ENCODE data around the gene KYAT1.

KYAT1 gene

GRCh38 chr9:128820665-128821583 lies 60.8 kb downstream of the KYAT1 start:
- H3K4me3 ChIP-seq (ENCODE audit: low read depth in 1 of 2, low read length in 2 of 2) = no peak overlapping the region
- no peak overlapping the region for H3K9ac ChIP-seq (ENCODE audit: low read depth in 1 of 2, low read length in 2 of 2)
- H3K27me3 ChIP-seq (ENCODE audit: control insufficient read depth in 1 of 2, insufficient read depth in 2 of 2, low read length in 2 of 2) = no peaks in the 10 kb centered on the region
- no peaks in the 10 kb centered on the region for H3K9me3 ChIP-seq (ENCODE audit: control insufficient read depth in 1 of 2, low read length in 2 of 2)
- no peak overlapping the region for H3K27ac ChIP-seq (ENCODE audit: low read depth, low read length)
- peaks cover 24 to 47% of the 10 kb centered on the region in 2 donors for H3K36me3 ChIP-seq (ENCODE audit: control insufficient read depth in 1 of 2, insufficient read depth in 2 of 2, low read length in 2 of 2)
- peaks cover 11 to 17% of the 10 kb centered on the region in 2 donors for H3K4me1 ChIP-seq (ENCODE audit: control insufficient read depth in 1 of 2, insufficient read depth in 2 of 2, low read length in 2 of 2)

- no peak overlapping the region for H3K27ac ChIP-seq (ENCODE audit: low read depth, low read length)
- H3K9me3 ChIP-seq (ENCODE audit: control insufficient read depth in 1 of 2, low read length in 2 of 2) = no peaks in the 10 kb centered on the region
- no peaks in the 10 kb centered on the region for H3K27me3 ChIP-seq (ENCODE audit: control insufficient read depth in 1 of 2, insufficient read depth in 2 of 2, low read length in 2 of 2)
- peaks cover 19 to 41% of the 10 kb centered on the region in 2 donors for H3K36me3 ChIP-seq (ENCODE audit: control insufficient read depth in 1 of 2, insufficient read depth in 2 of 2, low read length in 2 of 2)
- peak overlapping the region in 1 of 2 donors; percentile 7 for H3K9ac ChIP-seq (ENCODE audit: low read depth in 1 of 2, low read length in 2 of 2)
- peaks cover 11 to 17% of the 10 kb centered on the region in 2 donors for H3K4me1 ChIP-seq (ENCODE audit: control insufficient read depth in 1 of 2, insufficient read depth in 2 of 2, low read length in 2 of 2)
- peak overlapping the region; percentile 20 to 79 for H3K4me3 ChIP-seq (ENCODE audit: low read depth in 1 of 2, low read length in 2 of 2)
Measured at GRCh38 chr9:128819716-128820664, 61.8 kb downstream of the KYAT1 start.

GRCh38 chr9:128818839-128819715 lies 62.7 kb downstream of the KYAT1 start:
- no peaks in the 10 kb centered on the region for H3K9me3 ChIP-seq (ENCODE audit: control insufficient read depth in 1 of 2, low read length in 2 of 2)

GRCh38 chr9:128818099-128818838 lies 63.5 kb downstream of the KYAT1 start, which contains the start of gene ENDOG:
ENDOG (plus strand) TSS chr9:128818500; CDS start chr9:128818685, 185 bp downstream.
- Histone ChIP-seq H3K27me3 (ENCODE audit: control insufficient read depth in 1 of 2, insufficient read depth in 2 of 2, low read length in 2 of 2) (no peaks in the 10 kb centered on the region), H3K36me3 (ENCODE audit: control insufficient read depth in 1 of 2, insufficient read depth in 2 of 2, low read length in 2 of 2) (peaks cover 19 to 24% of the 10 kb centered on the region in 2 donors), H3K9ac (ENCODE audit: low read depth in 1 of 2, low read length in 2 of 2) (peak within 1 kb of the TSS; percentile 25 to 82), H3K4me3 (ENCODE audit: low read depth in 1 of 2, low read length in 2 of 2) (peak within 1 kb of the TSS; percentile 68 to 79), H3K4me1 (ENCODE audit: control insufficient read depth in 1 of 2, insufficient read depth in 2 of 2, low read length in 2 of 2) (peaks cover 11 to 17% of the 10 kb centered on the region in 2 donors), H3K9me3 (ENCODE audit: control insufficient read depth in 1 of 2, low read length in 2 of 2) (no peaks in the 10 kb centered on the region), H3K27ac (ENCODE audit: low read depth, low read length) (peak within 1 kb of the TSS; percentile 67)

More at GRCh38 chr9:128818839-128819715, 62.7 kb downstream of the KYAT1 start:
- peaks cover 11 to 17% of the 10 kb centered on the region in 2 donors for H3K4me1 ChIP-seq (ENCODE audit: control insufficient read depth in 1 of 2, insufficient read depth in 2 of 2, low read length in 2 of 2)
- peak overlapping the region; percentile 25 to 63 for H3K9ac ChIP-seq (ENCODE audit: low read depth in 1 of 2, low read length in 2 of 2)
- H3K4me3 ChIP-seq (ENCODE audit: low read depth in 1 of 2, low read length in 2 of 2) = peak overlapping the region; percentile 68 to 79
- peaks cover 19 to 32% of the 10 kb centered on the region in 2 donors for H3K36me3 ChIP-seq (ENCODE audit: control insufficient read depth in 1 of 2, insufficient read depth in 2 of 2, low read length in 2 of 2)
- no peaks in the 10 kb centered on the region for H3K27me3 ChIP-seq (ENCODE audit: control insufficient read depth in 1 of 2, insufficient read depth in 2 of 2, low read length in 2 of 2)
- peak overlapping the region; percentile 36 for H3K27ac ChIP-seq (ENCODE audit: low read depth, low read length)

GRCh38 chr9:128810873-128811272 lies 70.9 kb downstream of the KYAT1 start:
- Histone ChIP-seq H3K4me1 (ENCODE audit: control insufficient read depth in 1 of 2, insufficient read depth in 2 of 2, low read length in 2 of 2) (no peaks in the 10 kb centered on the region), H3K9ac (ENCODE audit: low read depth in 1 of 2, low read length in 2 of 2) (no peak overlapping the region), H3K27me3 (ENCODE audit: control insufficient read depth in 1 of 2, insufficient read depth in 2 of 2, low read length in 2 of 2) (no peaks in the 10 kb centered on the region), H3K27ac (ENCODE audit: low read depth, low read length) (no peak overlapping the region), H3K9me3 (ENCODE audit: control insufficient read depth in 1 of 2, low read length in 2 of 2) (no peaks in the 10 kb centered on the region), H3K36me3 (ENCODE audit: control insufficient read depth in 1 of 2, insufficient read depth in 2 of 2, low read length in 2 of 2) (peaks cover 11 to 24% of the 10 kb centered on the region in 2 donors), H3K4me3 (ENCODE audit: low read depth in 1 of 2, low read length in 2 of 2) (no peak overlapping the region)

GRCh38 chr9:128809831-128810230 lies 71.9 kb downstream of the KYAT1 start:
- Histone ChIP-seq H3K27me3 (ENCODE audit: control insufficient read depth in 1 of 2, insufficient read depth in 2 of 2, low read length in 2 of 2) (no peaks in the 10 kb centered on the region), H3K27ac (ENCODE audit: low read depth, low read length) (no peak overlapping the region), H3K36me3 (ENCODE audit: control insufficient read depth in 1 of 2, insufficient read depth in 2 of 2, low read length in 2 of 2) (peaks cover 14 to 33% of the 10 kb centered on the region in 2 donors), H3K9me3 (ENCODE audit: control insufficient read depth in 1 of 2, low read length in 2 of 2) (no peaks in the 10 kb centered on the region), H3K4me1 (ENCODE audit: control insufficient read depth in 1 of 2, insufficient read depth in 2 of 2, low read length in 2 of 2) (no peaks in the 10 kb centered on the region), H3K4me3 (ENCODE audit: low read depth in 1 of 2, low read length in 2 of 2) (no peak overlapping the region), H3K9ac (ENCODE audit: low read depth in 1 of 2, low read length in 2 of 2) (no peak overlapping the region)

GRCh38 chr9:128809036-128809599 lies 72.6 kb downstream of the KYAT1 start:
- H3K36me3 ChIP-seq (ENCODE audit: control insufficient read depth in 1 of 2, insufficient read depth in 2 of 2, low read length in 2 of 2) = peaks cover 15 to 34% of the 10 kb centered on the region in 2 donors
- no peaks in the 10 kb centered on the region for H3K4me1 ChIP-seq (ENCODE audit: control insufficient read depth in 1 of 2, insufficient read depth in 2 of 2, low read length in 2 of 2)
- no peak overlapping the region for H3K9ac ChIP-seq (ENCODE audit: low read depth in 1 of 2, low read length in 2 of 2)
- H3K27ac ChIP-seq (ENCODE audit: low read depth, low read length) = no peak overlapping the region
- no peaks in the 10 kb centered on the region for H3K9me3 ChIP-seq (ENCODE audit: control insufficient read depth in 1 of 2, low read length in 2 of 2)
- no peaks in the 10 kb centered on the region for H3K27me3 ChIP-seq (ENCODE audit: control insufficient read depth in 1 of 2, insufficient read depth in 2 of 2, low read length in 2 of 2)
- no peak overlapping the region for H3K4me3 ChIP-seq (ENCODE audit: low read depth in 1 of 2, low read length in 2 of 2)

- H3K36me3 ChIP-seq (ENCODE audit: control insufficient read depth in 1 of 2, insufficient read depth in 2 of 2, low read length in 2 of 2) = peaks cover 19 to 40% of the 10 kb centered on the region in 2 donors
Measured at GRCh38 chr9:128808543-128808942, 73.2 kb downstream of the KYAT1 start.

More at GRCh38 chr9:128808543-128808942, 73.2 kb downstream of the KYAT1 start:
- H3K4me1 ChIP-seq (ENCODE audit: control insufficient read depth in 1 of 2, insufficient read depth in 2 of 2, low read length in 2 of 2) = no peaks in the 10 kb centered on the region
- H3K9ac ChIP-seq (ENCODE audit: low read depth in 1 of 2, low read length in 2 of 2) = no peak overlapping the region
- no peak overlapping the region for H3K27ac ChIP-seq (ENCODE audit: low read depth, low read length)
- no peaks in the 10 kb centered on the region for H3K27me3 ChIP-seq (ENCODE audit: control insufficient read depth in 1 of 2, insufficient read depth in 2 of 2, low read length in 2 of 2)
- no peaks in the 10 kb centered on the region for H3K9me3 ChIP-seq (ENCODE audit: control insufficient read depth in 1 of 2, low read length in 2 of 2)
- H3K4me3 ChIP-seq (ENCODE audit: low read depth in 1 of 2, low read length in 2 of 2) = no peak overlapping the region

Data from duodenal mucosa (tissue), 2 donors.